Rectal smooth muscle tissue (tissue), 1 donor: ENCODE data around the gene CYB5R4.
A peak's percentile ranks its signal among the peaks of the same experiment; 100 is the strongest.

Experiments
- H3K27ac ChIP-seq: one replicate; pipeline ENCODE4 v1.7.0; 2013; ENCODE audit warnings: low read depth, low read length, inconsistent platforms
- H3K27me3 ChIP-seq: one replicate; pipeline ENCODE4 v1.7.0; 2013; ENCODE audit warnings: low read length; ENCODE audit not compliant: control insufficient read depth, insufficient read depth
- H3K36me3 ChIP-seq: one replicate; pipeline ENCODE4 v1.7.0; 2013; ENCODE audit warnings: low read length; ENCODE audit not compliant: control insufficient read depth, insufficient read depth
- H3K4me1 ChIP-seq: one replicate; pipeline ENCODE4 v1.7.0; 2013; ENCODE audit warnings: low read length; ENCODE audit not compliant: control insufficient read depth, insufficient read depth
- H3K4me3 ChIP-seq: one replicate; pipeline ENCODE4 v1.7.0; 2013; ENCODE audit warnings: low read length
- H3K9ac ChIP-seq: one replicate; pipeline ENCODE4 v1.7.0; 2013; ENCODE audit warnings: low read length

CYB5R4 gene

GRCh38 chr6:83859410-83860358 is at the start of gene CYB5R4:
Gene CYB5R4 (plus strand): TSS chr6:83859689. CDS start chr6:83859783, 94 bp downstream.
- H3K4me1 ChIP-seq: peaks cover 7% of the 10 kb centered on the region
- peak within 1 kb of the TSS; percentile 81 for H3K4me3 ChIP-seq
- H3K9ac ChIP-seq: peak within 1 kb of the TSS; percentile 28
- H3K36me3 ChIP-seq: peaks cover under 1% of the 10 kb centered on the region
- no peaks in the 10 kb centered on the region for H3K27me3 ChIP-seq
- H3K27ac ChIP-seq: peak within 1 kb of the TSS; percentile 77

GRCh38 chr6:83812595-83812994 is 46.9 kb upstream of the CYB5R4 start:
- no peaks in the 10 kb centered on the region for H3K27me3 ChIP-seq
- H3K4me1 ChIP-seq: no peaks in the 10 kb centered on the region
- no peaks in the 10 kb centered on the region for H3K36me3 ChIP-seq
- H3K27ac ChIP-seq: no peak overlapping the region
- no peak overlapping the region for H3K9ac ChIP-seq
- no peak overlapping the region for H3K4me3 ChIP-seq

- no peak overlapping the region for H3K4me3 ChIP-seq
- no peak overlapping the region for H3K9ac ChIP-seq
- no peaks in the 10 kb centered on the region for H3K27me3 ChIP-seq
- H3K27ac ChIP-seq: no peak overlapping the region
- no peaks in the 10 kb centered on the region for H3K4me1 ChIP-seq
- no peaks in the 10 kb centered on the region for H3K36me3 ChIP-seq
Observed at GRCh38 chr6:83815631-83816272, 43.7 kb upstream of the CYB5R4 start.

- Histone ChIP-seq H3K9ac (no peak overlapping the region), H3K27ac (no peak overlapping the region), H3K4me3 (no peak overlapping the region), H3K4me1 (peaks cover 4% of the 10 kb centered on the region), H3K36me3 (no peaks in the 10 kb centered on the region), H3K27me3 (no peaks in the 10 kb centered on the region)
Observed at GRCh38 chr6:83822629-83823169, 36.8 kb upstream of the CYB5R4 start.

- Histone ChIP-seq H3K9ac (no peak overlapping the region), H3K27ac (no peak overlapping the region), H3K27me3 (no peaks in the 10 kb centered on the region), H3K4me3 (no peak overlapping the region), H3K4me1 (peaks cover 4% of the 10 kb centered on the region), H3K36me3 (no peaks in the 10 kb centered on the region)
Observed at GRCh38 chr6:83824388-83824801, 35.1 kb upstream of the CYB5R4 start.

GRCh38 chr6:83824831-83825230 is 34.7 kb upstream of the CYB5R4 start:
- no peaks in the 10 kb centered on the region for H3K36me3 ChIP-seq
- H3K9ac ChIP-seq: no peak overlapping the region
- no peaks in the 10 kb centered on the region for H3K27me3 ChIP-seq

GRCh38 chr6:83827050-83827449 is 32.4 kb upstream of the CYB5R4 start:
- Histone ChIP-seq H3K27ac (no peak overlapping the region), H3K4me1 (peaks cover 4% of the 10 kb centered on the region), H3K27me3 (no peaks in the 10 kb centered on the region), H3K9ac (no peak overlapping the region), H3K36me3 (no peaks in the 10 kb centered on the region), H3K4me3 (no peak overlapping the region)

More at GRCh38 chr6:83824831-83825230, 34.7 kb upstream of the CYB5R4 start:
- Histone ChIP-seq H3K27ac (no peak overlapping the region), H3K4me3 (no peak overlapping the region), H3K4me1 (peaks cover 4% of the 10 kb centered on the region)

- no peak overlapping the region for H3K27ac ChIP-seq
Observed at GRCh38 chr6:83838727-83839126, 20.8 kb upstream of the CYB5R4 start.

GRCh38 chr6:83844170-83844569 is 15.3 kb upstream of the CYB5R4 start:
- Histone ChIP-seq H3K36me3 (no peaks in the 10 kb centered on the region), H3K27ac (no peak overlapping the region), H3K27me3 (no peaks in the 10 kb centered on the region), H3K9ac (no peak overlapping the region), H3K4me3 (no peak overlapping the region), H3K4me1 (no peaks in the 10 kb centered on the region)

More at GRCh38 chr6:83838727-83839126, 20.8 kb upstream of the CYB5R4 start:
- Histone ChIP-seq H3K36me3 (no peaks in the 10 kb centered on the region), H3K9ac (no peak overlapping the region), H3K4me1 (no peaks in the 10 kb centered on the region), H3K27me3 (no peaks in the 10 kb centered on the region), H3K4me3 (no peak overlapping the region)

- Histone ChIP-seq H3K4me1 (no peaks in the 10 kb centered on the region), H3K27ac (no peak overlapping the region), H3K27me3 (no peaks in the 10 kb centered on the region), H3K36me3 (no peaks in the 10 kb centered on the region), H3K4me3 (no peak overlapping the region), H3K9ac (no peak overlapping the region)
Observed at GRCh38 chr6:83846291-83846690, 13.2 kb upstream of the CYB5R4 start.

GRCh38 chr6:83847179-83847578 is 12.3 kb upstream of the CYB5R4 start:
- Histone ChIP-seq H3K4me3 (no peak overlapping the region), H3K9ac (no peak overlapping the region), H3K36me3 (no peaks in the 10 kb centered on the region), H3K27me3 (no peaks in the 10 kb centered on the region), H3K27ac (no peak overlapping the region), H3K4me1 (no peaks in the 10 kb centered on the region)

GRCh38 chr6:83849127-83849526 is 10.4 kb upstream of the CYB5R4 start:
- Histone ChIP-seq H3K4me3 (no peak overlapping the region), H3K27ac (no peak overlapping the region), H3K36me3 (no peaks in the 10 kb centered on the region), H3K27me3 (peaks cover 2% of the 10 kb centered on the region), H3K9ac (no peak overlapping the region), H3K4me1 (no peaks in the 10 kb centered on the region)
